Lower leg skin (tissue), 4 donors: ENCODE data around the gene TTC7B. TPM values are rescaled to one million over a fixed set of nuclear protein-coding genes. Genes with fewer than 3 reads are reported as not detected.
"Not testable (repeated sequence)": the region's sequence is repeated elsewhere in the genome, so short reads cannot be mapped to it uniquely, and the experiment has no call there.

Experiments used
- DNase-seq, 2 donors: peaks; one replicate each; pipeline ENCODE4 v3.0.0-alpha.2; 2019; ENCODE audit warnings: low spot score in 2 of 2
- H3K4me3 ChIP-seq: fragments of 200-600 bp; sonication (generic); 2 replicates; pipeline ENCODE4 v1.5.1; 2017; ENCODE audit warnings: mild to moderate bottlenecking, low read depth; ENCODE audit not compliant: poor library complexity, severe bottlenecking
- POLR2A ChIP-seq, 2 donors: fragments of 450-650 bp; IDR thresholded peaks; one replicate each; pipeline ENCODE4 v1.6.1; 2016 to 2017; ENCODE audit warnings: antibody characterized with exemption in 2 of 2, mild to moderate bottlenecking in 1 of 2, moderate library complexity in 1 of 2
- WGBS, 2 donors: methylation state at CpG; one replicate each; pipeline ENCODE4 v1.1.5; 2018; 5-methylcytosine and 5-hydroxymethylcytosine counted together
- intact Hi-C: fragments of 100-400 bp; cut with DNase I; formaldehyde crosslinking; loops from one replicate; pipeline ENCODE4 v1.15.0; 2023; ENCODE audit warnings: low total_unique reads
- total RNA-seq, 4 donors: library from RNA; depleted of rRNA; stranded (reverse); fragments of >200 nt; gene quantifications; one replicate each; pipeline ENCODE4 v1.1.0, GENCODE V29; 2016
- TF ChIP-seq, protein P1 (sequence below), 3 donors: fragments of 450-650 bp; IDR thresholded peaks; one replicate each; pipeline ENCODE4 v1.5.1; 2016; ENCODE audit warnings: antibody characterized with exemption in 3 of 3, mild to moderate bottlenecking in 3 of 3, moderate library complexity in 2 of 3

Gene TTC7B
- total RNA-seq, 4 donors from 2014 or later: 10.3 to 28.7 (median 20.2) TPM

DNA sequence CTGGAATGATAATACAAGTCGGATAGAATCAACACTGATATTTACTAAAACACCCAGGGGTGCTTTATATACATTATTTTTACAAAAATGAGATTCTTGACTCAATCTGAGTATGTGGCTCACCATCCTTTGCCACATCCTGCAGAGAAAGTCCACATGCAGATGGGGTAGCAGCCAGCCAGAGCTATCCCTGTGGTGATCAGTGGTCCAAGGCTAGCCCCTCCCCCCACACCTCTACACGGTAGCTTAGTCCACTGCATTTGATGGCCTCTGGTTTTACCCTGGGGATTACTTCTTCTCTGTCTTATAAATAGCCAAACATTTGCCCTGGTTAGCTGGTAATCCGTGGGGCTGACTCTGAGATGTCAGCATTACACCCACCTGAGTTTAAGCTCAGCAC is 28.1 kb upstream of the TTC7B start:
- no peak for TF ChIP-seq POLR2A (IDR thresholded peaks at IDR 0.05)
- TF ChIP-seq, protein P1, sequence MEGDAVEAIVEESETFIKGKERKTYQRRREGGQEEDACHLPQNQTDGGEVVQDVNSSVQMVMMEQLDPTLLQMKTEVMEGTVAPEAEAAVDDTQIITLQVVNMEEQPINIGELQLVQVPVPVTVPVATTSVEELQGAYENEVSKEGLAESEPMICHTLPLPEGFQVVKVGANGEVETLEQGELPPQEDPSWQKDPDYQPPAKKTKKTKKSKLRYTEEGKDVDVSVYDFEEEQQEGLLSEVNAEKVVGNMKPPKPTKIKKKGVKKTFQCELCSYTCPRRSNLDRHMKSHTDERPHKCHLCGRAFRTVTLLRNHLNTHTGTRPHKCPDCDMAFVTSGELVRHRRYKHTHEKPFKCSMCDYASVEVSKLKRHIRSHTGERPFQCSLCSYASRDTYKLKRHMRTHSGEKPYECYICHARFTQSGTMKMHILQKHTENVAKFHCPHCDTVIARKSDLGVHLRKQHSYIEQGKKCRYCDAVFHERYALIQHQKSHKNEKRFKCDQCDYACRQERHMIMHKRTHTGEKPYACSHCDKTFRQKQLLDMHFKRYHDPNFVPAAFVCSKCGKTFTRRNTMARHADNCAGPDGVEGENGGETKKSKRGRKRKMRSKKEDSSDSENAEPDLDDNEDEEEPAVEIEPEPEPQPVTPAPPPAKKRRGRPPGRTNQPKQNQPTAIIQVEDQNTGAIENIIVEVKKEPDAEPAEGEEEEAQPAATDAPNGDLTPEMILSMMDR (IDR thresholded peaks at IDR 0.05): no peak
- H3K4me3 ChIP-seq: no peak overlapping the region
- intact Hi-C loops: no loop called here
- 73 to 90% methylated on average over 3 of the region's 3 CpGs for WGBS, 2 donors
- DNase-seq: peak in 1 of 2 donors; percentile 4

DNA sequence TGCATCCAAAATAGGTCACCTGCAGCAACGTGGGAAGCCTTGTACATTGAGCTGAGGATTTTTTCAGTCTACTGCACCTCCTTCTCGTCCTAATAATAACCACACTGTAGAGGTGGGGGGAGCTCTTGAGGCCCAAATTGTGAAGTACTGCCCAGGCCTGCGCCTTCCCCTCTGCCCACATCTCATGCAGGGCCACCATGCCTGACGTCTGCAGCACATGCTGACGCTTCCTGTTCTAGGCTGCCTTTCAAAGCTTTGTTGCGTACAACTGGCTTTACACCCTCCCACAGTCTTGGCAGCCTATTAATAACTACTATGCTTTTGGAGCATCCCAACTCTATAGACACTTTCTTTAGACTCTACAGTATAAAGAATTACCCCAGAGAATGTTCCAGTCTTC is 26.5 kb upstream of the TTC7B start:
- 48 to 62% methylated on average over 6 of the region's 6 CpGs for WGBS, 2 donors
- intact Hi-C loops: no loop called here

DNA sequence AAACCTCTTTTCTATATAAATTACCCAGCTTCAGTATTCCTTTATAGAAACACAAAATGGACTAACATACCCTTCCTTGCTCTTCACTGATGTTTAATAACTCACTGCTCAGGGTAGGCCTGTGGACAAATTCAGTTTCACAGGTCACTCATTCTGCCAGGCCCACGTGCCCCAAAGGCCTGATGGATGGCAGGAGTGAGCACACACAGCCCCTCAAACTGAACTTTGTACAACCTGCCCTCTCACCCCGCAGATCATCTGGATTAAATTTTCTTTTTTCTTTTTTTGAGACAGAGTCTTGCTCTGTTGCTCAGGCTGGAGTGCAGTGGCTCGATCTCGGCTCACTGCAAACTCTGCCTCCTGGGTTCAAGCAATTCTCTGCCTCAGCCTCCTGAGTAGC is 24.4 kb upstream of the TTC7B start:
- H3K4me3 ChIP-seq, intact Hi-C loops, DNase-seq: not testable (repeated sequence)
- WGBS, 2 donors: 92 to 95% methylated on average over 4 of the region's 4 CpGs

More for the DNA sequence above, 26.5 kb upstream of the TTC7B start:
- DNase-seq: peak; percentile 12 to 54
- H3K4me3 ChIP-seq: no peak overlapping the region
- TF ChIP-seq, protein P1 (IDR thresholded peaks at IDR 0.05): no peak
- TF ChIP-seq POLR2A (IDR thresholded peaks at IDR 0.05): no peak

DNA sequence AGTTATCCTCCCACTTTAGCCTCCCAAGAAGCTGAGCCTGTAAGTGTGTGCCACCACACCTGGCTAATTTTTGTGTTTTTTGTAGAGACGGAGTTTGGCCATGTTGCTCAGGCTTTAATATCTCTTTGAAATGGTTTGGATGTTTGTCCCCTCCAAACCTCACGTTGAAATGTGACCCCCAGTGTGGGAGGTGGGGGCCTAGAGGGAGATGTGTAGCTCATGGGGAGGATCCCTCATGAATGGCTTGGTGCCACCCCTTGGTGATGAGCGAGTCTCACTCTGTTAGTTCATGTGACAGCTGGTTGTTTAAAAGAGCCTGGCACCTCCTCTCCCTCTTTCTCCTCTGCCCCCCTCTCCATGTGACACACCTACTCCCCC is 23.6 kb upstream of the TTC7B start:
- no peak for DNase-seq
- H3K4me3 ChIP-seq: no peak overlapping the region
- TF ChIP-seq, protein P1 (IDR thresholded peaks at IDR 0.05): no peak
- TF ChIP-seq POLR2A (IDR thresholded peaks at IDR 0.05): no peak
- intact Hi-C loops: no loop called here
- whole genome bisulfite sequencing, 2 donors: 79 to 91% methylated on average over 3 of the region's 3 CpGs

DNA sequence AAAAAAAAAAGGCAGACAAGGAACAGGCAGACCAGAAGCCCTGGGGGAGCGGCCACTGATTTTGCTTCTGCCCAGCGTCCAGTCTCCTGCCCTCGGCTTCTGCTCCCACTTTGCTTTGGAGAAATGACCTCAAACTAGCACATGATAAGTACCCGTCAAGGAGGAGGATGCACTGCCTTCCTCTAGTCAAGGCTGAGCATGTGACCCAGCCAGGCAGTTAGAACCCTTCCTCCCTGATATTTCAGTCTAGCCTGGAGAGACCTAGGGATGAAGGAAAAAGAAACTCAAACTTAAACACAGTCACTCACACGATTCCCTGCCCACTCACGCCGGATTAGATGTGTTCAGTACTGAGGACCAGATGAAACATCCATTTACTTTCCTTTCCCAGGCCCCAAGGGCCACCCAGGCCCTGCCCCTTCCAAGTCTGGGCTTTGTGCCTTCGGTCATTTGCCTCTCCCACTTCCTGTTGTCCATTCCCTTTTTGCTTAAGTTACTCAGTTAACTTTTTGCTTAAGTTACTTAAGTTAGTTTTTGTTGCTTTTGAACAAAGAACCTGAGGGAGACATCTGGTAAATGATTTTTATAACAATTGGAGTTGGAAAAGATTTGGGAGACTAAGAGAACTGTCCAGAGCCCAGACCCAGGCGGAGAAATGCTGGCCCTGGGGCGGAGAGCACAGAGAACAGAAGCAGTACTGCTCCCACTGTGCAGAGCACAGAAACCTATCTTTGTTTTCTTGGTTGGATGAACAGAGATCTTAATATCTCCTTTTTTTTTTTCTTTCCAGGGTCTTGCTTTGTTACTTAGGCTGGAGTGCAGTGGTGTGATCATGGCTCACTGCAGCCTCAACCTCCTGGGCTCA is 23.0 kb upstream of the TTC7B start:
- TF ChIP-seq POLR2A (IDR thresholded peaks at IDR 0.05): no peak
- TF ChIP-seq, protein P1 (IDR thresholded peaks at IDR 0.05): no peak
- H3K4me3 ChIP-seq: no peak overlapping the region
- intact Hi-C loops: no loop called here
- peak in 1 of 2 donors; percentile 87 for DNase-seq
- 46 to 64% methylated on average over 10 of the region's 10 CpGs for WGBS, 2 donors

DNA sequence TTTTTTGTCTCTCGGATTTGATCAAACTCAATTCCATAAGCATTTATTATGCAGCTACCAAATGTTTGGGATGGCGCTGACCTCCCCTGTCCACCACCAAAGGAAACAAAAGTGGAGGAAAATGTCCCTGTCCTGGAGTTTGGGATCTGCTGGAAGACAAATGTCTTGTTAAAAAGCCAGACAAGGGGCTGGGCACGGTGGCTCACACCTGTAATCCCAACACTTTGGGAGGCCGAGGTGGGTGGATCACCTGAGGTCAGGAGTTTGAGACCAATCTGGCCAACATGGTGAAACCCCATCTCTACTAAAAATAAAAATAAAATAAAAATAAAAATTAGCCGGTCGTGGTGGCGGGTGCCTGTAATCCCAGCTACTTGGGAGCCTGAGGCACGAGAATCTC is 22.3 kb upstream of the TTC7B start:
- H3K4me3 ChIP-seq, intact Hi-C loops: not testable (repeated sequence)
- peak in 1 of 2 donors; percentile 60 for DNase-seq
- WGBS, 2 donors: 84 to 91% methylated on average over 8 of the region's 8 CpGs

DNA sequence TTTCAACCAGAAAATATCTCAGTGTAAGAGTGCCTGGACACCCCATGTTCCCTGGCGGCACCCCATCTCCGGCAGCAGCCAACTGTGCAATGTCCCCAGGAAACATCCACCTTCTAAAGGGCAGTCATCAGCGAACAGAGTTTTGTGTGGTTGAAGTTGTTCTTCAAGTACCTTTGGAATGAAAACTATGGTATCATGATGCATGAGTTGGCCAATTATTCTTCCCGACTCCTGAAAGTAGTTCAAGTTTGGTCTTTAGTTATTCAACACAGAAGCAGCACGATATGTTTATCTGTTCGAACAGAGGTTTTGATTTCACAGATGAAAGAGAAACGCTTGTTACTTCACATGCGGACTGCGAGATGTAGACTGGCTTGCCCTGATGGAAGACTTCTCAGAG is 21.1 kb upstream of the TTC7B start:
- WGBS, 2 donors: 94 to 96% methylated on average over 9 of the region's 9 CpGs
- intact Hi-C loops: no loop called here
- DNase-seq: no peak

More for the DNA sequence above, 21.1 kb upstream of the TTC7B start:
- no peak overlapping the region for H3K4me3 ChIP-seq
- TF ChIP-seq, protein P1 (IDR thresholded peaks at IDR 0.05): no peak
- TF ChIP-seq POLR2A (IDR thresholded peaks at IDR 0.05): no peak
